ENCODE results near the gene EVX2.

EVX2 gene

GRCh38 chr2:176083796-176084261, at the start of gene EVX2:
TSS of gene EVX2 (minus strand) at chr2:176083962. CDS start at chr2:176083776, 186 bp downstream.
- no peak for DNase-seq (ENCODE audit: low read depth, low spot score)

DNA sequence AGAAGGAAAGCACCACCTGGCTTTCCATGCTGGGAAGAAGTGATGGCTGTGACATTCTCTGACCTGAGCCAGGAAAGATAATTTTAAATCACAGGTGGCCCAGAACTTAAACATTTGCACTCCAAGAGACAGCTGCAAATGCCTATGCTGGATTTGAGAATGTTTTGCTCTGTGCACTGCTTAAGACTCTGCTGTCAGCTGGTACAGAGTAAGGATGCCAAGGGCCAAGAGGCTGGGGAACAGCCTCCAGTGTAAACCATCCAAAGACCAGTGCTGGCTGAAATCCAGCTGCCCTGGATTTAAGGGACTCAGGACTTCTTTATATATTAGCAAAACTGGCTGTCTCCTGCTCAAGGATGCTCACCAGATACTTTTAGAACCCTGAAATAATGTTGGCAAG, 49.6 kb upstream of the EVX2 start:
- DNase-seq (ENCODE audit: low read depth, low spot score), result no peak

GRCh38 chr2:176132205-176133171, 48.7 kb upstream of the EVX2 start:
- DNase-seq (ENCODE audit: low read depth, low spot score), result no peak

- no peak for DNase-seq (ENCODE audit: low read depth, low spot score)
Observed at GRCh38 chr2:176131848-176132158, 48.0 kb upstream of the EVX2 start.

- no peak for DNase-seq (ENCODE audit: low read depth, low spot score)
Observed at GRCh38 chr2:176130957-176131847, 47.4 kb upstream of the EVX2 start.

DNA sequence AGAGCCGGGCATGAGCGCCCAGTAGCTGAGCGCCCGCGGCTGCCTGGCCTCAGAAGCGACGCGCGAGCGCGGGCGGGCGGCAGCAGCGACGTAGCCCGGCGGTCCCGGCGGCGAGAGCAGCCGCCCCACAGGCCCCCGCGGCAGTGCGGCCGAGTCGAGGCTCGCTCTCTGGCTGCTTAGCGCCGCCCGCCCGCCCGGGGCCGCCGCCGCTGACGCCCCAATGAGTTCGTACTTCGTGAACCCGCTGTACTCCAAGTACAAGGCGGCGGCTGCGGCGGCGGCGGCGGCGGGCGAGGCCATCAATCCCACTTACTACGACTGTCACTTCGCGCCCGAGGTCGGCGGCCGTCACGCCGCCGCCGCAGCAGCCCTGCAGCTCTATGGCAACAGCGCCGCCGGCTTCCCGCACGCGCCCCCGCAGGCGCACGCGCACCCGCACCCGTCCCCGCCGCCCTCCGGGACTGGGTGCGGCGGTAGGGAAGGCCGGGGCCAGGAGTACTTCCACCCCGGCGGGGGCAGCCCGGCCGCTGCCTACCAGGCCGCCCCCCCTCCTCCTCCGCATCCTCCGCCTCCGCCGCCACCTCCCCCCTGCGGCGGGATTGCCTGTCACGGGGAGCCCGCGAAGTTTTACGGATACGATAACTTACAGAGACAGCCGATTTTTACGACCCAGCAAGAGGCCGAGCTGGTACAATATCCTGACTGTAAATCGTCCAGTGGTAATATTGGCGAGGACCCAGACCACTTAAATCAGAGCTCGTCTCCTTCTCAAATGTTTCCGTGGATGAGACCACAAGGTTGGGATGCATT, 46.6 kb upstream of the EVX2 start:
- DNase-seq (ENCODE audit: low read depth, low spot score), result no peak

- no peak for DNase-seq (ENCODE audit: low read depth, low spot score)
Observed at GRCh38 chr2:176129813-176130146, 46.0 kb upstream of the EVX2 start.

GRCh38 chr2:176128982-176129796, 45.4 kb upstream of the EVX2 start, which contains the start of gene HOXD8:
TSS of gene HOXD8 (plus strand) at chr2:176129705. CDS start at chr2:176130367, 662 bp downstream.
- DNase-seq (ENCODE audit: low read depth, low spot score), result no peak

DNA sequence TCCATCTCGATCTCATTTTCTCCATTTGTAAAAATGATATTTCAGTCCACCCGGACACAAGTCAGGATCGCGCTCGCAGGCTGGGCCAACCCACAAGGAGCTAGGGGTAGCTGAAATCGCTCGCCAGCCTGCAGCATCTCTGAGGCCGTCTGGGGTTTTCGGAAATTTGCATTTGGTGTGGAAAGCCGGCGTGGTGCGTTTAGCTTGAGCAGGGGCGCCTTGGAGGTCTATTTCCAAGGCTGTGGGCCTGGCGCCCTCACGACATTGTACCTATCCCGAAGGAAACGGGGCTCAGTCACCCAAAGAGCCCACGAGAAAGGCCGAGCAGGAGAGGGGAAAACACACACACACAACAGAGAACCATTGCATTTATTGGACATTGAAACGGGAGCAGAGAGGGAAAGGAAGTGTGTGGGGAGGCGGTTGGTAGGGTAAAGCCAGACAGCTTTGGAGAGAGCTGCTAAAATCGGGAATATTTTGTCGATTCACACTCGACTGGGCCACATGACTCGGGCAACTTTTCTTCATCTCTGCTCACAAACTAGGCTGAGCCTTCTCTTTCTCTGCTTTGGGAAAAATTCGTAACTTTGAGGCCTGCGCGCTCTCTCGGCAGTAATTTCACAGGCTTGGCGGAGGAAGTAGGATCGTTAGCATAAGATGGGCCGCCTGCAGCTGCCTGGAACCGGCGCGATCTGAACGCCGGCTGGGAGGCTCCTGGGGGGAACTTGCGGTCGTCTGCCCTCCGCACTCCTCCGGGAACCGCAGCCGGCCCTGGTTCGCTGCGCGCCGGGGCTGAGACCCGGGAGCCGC, 44.6 kb upstream of the EVX2 start:
- DNase-seq (ENCODE audit: low read depth, low spot score), result no peak

GRCh38 chr2:176127774-176128072, 44.0 kb upstream of the EVX2 start:
- DNase-seq (ENCODE audit: low read depth, low spot score), result no peak

DNA sequence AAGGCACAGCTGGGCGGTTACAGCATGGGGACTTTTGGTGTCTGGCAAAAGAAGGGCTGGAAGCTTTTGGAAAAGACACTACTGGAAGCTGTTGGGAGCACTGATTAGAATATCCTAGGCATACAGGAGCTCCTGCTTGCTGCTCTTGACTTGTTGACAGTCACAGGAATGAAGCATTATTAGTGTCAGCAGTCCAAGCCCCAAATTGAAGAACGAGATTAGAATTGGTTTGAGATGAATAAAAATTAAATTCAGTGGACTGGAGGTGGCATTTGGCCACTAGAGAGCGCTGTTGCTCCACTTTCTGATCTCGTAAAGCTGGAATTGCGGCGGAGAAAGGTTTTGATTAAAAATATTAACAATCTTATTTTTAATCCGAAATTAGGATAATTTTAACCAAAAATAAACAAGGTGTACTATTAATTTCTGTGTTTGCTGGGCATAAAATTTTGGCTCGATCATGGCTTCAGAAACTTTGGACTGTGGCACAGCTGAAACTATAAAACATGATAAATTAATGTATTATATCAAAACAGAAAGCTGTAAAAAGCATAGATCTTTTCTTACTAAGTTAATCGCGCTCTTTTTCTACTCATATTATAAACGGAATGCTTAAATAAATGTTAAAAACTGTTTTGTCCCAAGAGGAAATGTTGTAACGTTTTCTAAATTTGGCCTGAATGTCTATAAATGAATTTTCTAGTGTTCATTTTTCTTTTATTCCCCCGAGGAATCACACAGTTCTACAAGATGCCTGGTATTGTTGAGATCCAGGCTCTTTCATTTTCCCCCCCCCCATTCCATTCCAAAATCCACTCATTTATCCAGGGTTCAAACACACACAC, 43.4 kb upstream of the EVX2 start:
- DNase-seq (ENCODE audit: low read depth, low spot score), result peak; percentile 33

- no peak for DNase-seq (ENCODE audit: low read depth, low spot score)
Observed at GRCh38 chr2:176125772-176126054, 42.0 kb upstream of the EVX2 start.

- DNase-seq (ENCODE audit: low read depth, low spot score), result no peak
Observed at GRCh38 chr2:176124947-176125771, 41.4 kb upstream of the EVX2 start.

DNA sequence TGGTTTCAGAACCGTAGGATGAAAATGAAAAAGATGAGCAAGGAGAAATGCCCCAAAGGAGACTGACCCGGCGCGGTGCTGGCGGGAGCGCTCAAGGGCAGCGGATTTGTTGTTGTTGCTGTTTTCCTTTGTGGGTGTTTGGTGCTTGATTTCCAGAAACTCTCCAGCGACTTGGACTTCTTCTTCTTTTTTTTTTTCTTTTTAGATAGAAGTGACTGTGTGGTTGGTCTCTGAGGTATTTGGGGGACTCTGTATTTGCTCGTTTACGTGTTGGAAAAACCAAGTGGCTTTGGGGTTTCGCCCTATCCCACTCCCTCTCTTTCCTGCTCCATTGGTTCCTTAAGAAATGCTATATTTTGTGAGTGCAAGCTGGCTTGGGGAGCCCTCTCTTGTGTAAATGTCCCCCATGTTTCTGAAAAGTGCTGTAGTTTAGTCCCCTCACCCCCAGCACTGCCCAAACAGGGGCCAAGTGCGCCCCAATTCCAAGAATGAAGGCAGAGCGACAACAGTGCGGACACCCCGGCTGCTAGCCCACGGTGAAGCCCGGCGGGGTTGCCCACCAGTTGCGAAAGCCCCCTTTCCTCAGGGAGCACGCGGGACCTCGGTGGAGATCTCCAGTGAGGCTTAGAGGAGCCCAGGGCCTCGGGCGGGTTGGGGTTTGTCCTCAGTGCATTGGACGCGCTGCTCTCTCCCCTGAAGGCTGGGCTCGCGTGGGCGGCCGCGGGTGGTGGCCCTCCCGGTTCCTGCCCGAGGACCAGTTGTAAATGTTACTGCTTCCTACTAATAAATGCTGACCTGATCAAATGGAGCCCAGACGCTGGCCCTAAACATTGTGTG, 40.6 kb upstream of the EVX2 start:
- DNase-seq (ENCODE audit: low read depth, low spot score), result no peak

- no peak for DNase-seq (ENCODE audit: low read depth, low spot score)
Observed at GRCh38 chr2:176123411-176124109, 39.8 kb upstream of the EVX2 start.

- no peak for DNase-seq (ENCODE audit: low read depth, low spot score)
Observed at GRCh38 chr2:176122683-176123410, 39.1 kb upstream of the EVX2 start, which contains the start of gene HOXD9. TSS of gene HOXD9 (plus strand) at chr2:176122719. CDS start at chr2:176122769, 50 bp downstream.

Measured in activated CD4-positive, CD25-positive, alpha-beta regulatory T cell treated with anti-CD3 and anti-CD28 coated beads, Interleukin-2, amount 50 U/mL, for 16 hours (primary cell).